NOMO-1 treated with dmso at 0.1 percent for 144 hours (cell line): ENCODE measurements around the gene PTPRG.
"Not testable (repeated sequence)": the region's sequence is repeated elsewhere in the genome, so short reads cannot be mapped to it uniquely, and the experiment has no call there.

Experiments
- DNase-seq: peaks from one replicate; lab custom pipeline; 2025; ENCODE audit not compliant: unreplicated experiment; lab: John Stamatoyannopoulos, UW

PTPRG gene

GRCh38 chr3:61561374-61562041 is at the start of gene PTPRG:
PTPRG (plus strand) TSS chr3:61561571; CDS start chr3:61562288, 717 bp downstream.
- no peak for DNase-seq

DNA sequence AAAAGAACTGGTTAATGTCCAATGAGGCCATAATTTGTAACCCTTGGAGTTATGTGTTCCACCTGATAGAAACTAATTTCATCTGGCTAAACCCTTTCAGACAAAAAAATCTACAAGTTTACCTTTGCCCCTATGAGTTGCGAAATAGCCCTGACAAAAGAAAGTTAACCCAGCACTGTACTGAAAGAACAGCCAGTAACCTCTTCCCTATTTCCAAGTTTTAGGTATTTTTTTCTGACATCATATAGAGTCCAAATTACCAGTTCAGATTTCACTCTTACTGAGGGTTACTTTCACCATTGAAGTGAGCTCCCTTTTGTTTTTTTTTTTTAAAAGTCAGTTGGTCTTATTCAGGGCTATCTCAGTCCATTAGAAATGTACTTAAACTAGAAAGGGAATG is 42.8 kb upstream of the PTPRG start:
- DNase-seq: no peak

DNA sequence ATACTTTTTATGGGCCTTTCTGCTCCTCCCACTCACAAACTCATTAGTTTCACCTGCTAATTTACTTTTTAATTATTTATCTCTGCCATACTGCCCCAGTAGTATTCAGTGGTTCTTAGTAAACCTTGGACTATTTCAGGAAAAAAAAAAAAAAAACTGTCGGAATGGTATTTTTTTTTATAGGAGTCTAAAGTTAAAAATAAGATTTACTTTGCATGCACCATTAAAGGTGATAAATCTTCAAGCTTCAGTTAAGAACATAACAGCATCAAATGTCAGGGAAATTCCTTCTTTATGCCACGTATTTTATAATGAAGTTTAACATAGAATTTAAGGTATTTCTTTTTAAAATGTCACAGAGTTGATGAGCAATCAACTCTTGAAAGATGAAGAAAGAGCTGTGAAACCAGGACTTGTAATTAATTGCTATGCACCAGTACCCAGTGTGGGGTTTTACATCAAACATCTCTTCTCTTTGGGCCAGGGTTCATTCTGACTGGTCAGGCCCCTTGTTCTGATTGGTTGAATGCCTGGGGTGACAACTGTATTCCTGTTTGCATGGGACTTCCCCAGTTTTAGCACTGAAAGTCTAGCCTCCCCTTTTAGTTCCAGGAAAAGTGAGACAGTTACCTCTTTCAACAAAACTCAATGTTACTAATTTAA is 40.3 kb upstream of the PTPRG start:
- DNase-seq: no peak

DNA sequence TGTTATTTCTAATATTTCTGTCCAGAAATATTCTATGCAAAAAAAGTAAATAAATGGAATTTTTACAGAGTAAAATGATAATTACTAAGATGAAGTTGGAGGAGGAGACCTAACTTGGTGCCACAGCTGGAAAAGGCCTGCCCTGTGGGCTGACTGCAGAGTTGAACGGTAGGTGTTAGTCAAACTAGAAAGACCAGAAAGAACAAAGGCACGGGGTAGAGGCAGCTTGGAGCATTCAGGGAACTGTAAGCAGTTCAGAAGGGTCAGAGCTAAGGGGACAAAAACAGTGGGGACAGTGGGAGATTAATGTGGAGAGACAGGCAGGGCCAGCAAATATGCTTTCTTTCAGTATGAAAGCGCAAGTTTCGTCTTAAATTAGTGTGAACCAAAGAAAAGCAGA is 39.3 kb upstream of the PTPRG start:
- DNase-seq: no peak

DNA sequence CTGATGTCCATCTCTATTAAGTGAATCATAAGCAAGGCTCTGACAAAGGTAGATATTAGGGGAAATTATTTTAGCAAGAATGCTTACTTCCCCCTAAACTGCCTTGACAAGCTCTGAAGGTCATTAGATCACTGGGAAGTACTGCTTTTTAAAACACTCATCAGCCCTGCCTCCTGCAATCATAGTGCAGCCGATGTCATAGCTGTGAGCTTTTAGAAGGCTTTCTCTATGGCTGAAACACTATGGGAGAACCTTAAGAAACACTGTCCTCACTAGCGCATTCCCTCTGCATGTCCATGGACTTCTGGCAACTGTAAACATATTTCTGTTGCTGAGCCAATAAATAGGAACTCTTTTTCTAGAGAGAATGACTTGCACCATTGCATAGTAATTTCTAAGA is 38.7 kb upstream of the PTPRG start:
- no peak for DNase-seq

- no peak for DNase-seq
Measured at GRCh38 chr3:61524933-61525332, 36.4 kb upstream of the PTPRG start.

GRCh38 chr3:61526308-61526707 is 35.1 kb upstream of the PTPRG start:
- DNase-seq: no peak

- no peak for DNase-seq
Measured at GRCh38 chr3:61527011-61527410, 34.4 kb upstream of the PTPRG start.

GRCh38 chr3:61530355-61530754 is 31.0 kb upstream of the PTPRG start:
- no peak for DNase-seq

GRCh38 chr3:61531528-61531927 is 29.8 kb upstream of the PTPRG start:
- no peak for DNase-seq

DNA sequence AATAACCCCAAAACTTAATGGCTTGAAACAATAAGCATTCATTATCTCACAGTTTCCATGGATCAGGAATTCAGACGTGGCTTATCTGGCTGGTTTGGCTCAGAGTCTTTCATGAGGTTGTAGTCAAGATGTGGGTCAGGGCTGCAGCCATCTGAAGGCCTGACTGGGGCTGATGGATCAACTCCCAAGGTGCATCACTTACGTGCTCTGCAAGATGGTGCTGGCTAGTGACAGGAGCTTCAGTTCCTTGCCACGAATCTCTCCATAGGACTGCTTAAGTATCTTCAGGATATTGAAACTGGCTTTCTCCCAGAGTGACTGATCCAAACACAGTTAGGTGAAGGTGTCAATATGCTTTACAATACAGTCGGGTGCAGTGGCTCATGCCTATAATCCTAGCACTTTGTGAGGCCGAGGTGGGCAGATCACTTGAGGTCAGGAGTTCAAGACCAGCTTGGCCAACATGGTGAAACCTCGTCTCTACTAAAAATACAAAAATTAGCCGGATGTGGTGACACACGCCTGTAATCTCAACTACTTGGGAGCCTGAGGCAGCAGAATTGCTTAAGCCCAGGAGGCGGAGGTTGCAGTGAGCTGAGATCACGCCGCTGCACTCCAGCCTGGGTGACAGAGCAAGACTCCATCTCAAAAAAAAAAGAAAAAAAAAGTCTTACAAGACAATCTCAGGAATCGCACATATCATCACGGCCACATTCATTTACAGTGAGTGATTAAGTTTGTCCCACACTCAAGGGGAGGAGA is 28.5 kb upstream of the PTPRG start:
- DNase-seq: no peak

- no peak for DNase-seq
Measured at GRCh38 chr3:61535826-61536225, 25.5 kb upstream of the PTPRG start.

DNA sequence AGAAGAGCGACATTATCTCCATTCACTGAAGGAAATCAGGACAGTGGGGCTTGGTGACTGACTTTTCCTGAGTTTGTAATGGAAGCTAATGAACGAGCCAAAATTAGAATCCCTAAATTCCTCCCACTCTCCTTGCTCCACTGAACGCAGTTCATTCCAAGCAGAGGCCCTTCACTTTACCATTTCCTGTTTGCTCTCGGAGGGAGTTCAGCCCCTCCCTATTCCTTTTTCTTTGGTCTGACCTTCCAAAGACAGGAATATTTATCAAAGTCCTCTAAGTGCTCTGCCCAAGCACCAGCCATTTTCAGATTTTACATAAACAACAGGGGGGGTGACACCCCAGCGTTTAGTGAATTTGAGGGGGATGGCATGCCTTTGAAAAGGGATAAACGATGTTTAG is 24.0 kb upstream of the PTPRG start:
- DNase-seq: no peak

- no peak for DNase-seq
Measured at GRCh38 chr3:61538486-61538885, 22.9 kb upstream of the PTPRG start.

DNA sequence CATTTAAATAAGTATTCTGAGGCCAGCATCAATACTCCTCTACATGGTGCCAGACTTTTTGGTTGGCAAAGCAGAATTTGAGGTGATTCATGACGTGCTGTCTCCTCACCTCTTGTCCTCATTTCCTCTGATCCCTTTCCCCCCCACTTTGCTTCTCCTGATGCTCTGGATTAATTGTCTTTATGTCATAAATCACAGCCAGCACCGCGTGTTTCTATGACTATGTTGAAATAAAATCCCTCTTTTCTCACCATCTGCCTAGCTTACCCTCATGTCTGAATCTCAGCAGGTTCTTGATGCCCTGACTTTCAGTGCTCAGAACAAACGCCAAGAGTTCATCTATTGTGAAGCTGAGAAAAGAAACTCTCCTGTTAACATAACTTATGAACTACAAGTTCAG is 19.7 kb upstream of the PTPRG start:
- no peak for DNase-seq

DNA sequence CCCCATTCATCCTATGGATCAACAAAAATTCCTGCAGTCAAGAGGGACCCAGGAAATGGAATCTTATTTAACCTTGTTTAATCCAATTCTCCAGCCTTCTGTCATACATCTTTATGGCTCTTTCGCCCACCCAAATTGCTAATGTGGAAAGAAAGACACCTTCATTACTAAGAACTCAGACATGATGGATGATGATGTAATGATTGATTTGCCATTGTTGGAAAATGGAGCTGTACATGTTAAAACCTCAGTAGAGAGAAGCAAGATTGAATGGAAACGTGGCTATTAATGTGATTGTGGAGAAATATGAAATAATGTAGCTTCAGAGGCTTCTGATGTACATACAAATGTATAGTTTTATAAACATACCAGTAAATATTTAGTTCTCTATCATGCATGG is 15.7 kb upstream of the PTPRG start:
- no peak for DNase-seq

DNA sequence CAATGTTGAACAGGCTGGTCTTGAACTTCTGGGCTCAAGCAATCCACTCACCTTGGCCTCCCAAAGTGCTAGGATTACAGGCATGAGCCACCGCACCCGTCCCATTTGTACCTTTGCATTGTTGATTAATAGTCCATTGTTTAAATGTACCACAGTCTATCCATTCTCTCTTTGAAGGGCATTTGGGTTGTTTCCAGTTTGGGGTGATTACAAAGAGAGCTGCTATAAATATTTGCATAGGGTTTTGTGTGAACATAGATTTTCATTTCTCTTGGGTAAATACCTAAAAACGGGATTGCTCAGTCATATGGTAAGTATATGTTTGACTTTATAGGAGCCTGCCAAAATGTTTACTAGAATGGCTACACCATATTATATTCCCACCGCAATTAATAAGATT is 13.7 kb upstream of the PTPRG start:
- DNase-seq: no peak

DNA sequence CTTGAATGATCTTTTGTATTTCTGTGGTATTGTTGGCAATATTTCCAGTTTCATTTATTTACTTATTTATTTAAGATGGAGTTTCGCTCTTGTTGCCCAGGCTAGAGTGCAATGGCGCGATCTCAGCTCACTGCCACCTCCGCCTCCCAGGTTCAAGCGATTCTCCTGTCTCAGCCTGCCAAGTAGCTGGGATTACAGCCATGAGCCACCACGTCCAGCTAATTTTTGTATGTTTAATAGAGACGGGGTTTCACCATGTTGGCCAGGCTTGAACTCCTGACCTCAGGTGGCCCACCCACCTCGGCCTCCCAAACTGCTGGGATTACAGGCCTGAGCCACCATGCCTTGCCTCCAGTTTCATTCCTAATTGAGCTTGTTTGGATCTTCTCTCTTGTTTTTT is 8.7 kb upstream of the PTPRG start:
- DNase-seq: not testable (repeated sequence)

- DNase-seq: no peak
Measured at GRCh38 chr3:61559136-61559731, 2.1 kb upstream of the PTPRG start.

DNA sequence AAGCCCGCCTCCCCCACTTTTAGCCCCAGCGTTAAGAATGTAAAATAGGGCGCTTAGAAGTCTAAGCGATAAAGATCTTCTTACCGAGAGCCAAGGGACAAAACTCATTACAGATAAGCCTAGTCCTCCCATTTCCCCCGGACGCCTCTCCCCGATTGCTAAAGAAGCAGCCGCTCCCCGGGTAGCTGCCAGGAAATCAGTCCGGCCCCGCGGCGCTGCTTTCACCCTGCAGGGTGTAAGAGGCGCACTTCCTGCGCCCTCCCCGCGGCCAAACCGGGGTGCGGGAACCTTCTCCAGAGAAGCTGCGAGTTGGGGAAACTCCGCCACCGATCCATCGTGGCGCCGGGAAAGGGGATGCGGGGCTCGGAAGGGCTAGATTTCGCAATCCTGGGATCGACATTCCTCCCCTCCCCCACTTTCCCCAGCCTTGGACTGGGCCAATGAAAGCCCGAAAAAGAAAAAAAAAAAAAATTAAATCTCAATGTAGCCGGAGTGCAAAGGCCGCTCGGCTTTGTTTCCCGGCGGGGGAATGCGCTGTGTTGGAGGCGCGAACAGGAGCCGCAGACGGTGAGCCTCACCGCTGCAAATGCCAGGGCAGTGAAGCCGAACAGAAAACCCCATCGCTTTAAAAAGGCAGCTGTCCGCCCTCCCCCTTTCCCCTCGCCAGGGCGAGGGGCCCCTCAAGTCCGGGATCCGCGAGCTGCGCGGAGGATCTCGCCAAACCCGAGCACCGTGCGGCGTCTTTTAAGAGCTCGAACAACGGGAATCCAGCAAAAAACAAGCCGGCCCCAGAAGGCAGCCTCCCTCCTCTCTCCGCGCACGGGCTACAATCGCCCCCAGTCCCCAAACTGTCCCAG is 626 bp upstream of the PTPRG start:
- no peak for DNase-seq
